Ovary (tissue), 3 donors: ENCODE data around the gene SDK1.

ENCODE experiments used
- EP300 ChIP-seq: sonication (generic); formaldehyde crosslinking; IDR thresholded peaks from one replicate; pipeline ENCODE4 v1.6.1; 2017; ENCODE audit warnings: antibody characterized with exemption
- POLR2A ChIP-seq: fragments of 450-650 bp; IDR thresholded peaks from one replicate; pipeline ENCODE4 v1.6.1; 2017; ENCODE audit warnings: antibody characterized with exemption, mild to moderate bottlenecking, moderate library complexity
- TF ChIP-seq, protein P1 (sequence below), 3 donors: fragments of 450-650 bp in 2 of 3; fragments of 200-600 bp in 1 of 3; IDR thresholded peaks; one replicate each; pipeline versions ENCODE4 v1.5.1 to v1.8.0; 2016 to 2022; ENCODE audit warnings: antibody characterized with exemption in 3 of 3, mild to moderate bottlenecking in 1 of 3
- donor health status: DM: no; HTN: no; CAD: no.

DNA sequence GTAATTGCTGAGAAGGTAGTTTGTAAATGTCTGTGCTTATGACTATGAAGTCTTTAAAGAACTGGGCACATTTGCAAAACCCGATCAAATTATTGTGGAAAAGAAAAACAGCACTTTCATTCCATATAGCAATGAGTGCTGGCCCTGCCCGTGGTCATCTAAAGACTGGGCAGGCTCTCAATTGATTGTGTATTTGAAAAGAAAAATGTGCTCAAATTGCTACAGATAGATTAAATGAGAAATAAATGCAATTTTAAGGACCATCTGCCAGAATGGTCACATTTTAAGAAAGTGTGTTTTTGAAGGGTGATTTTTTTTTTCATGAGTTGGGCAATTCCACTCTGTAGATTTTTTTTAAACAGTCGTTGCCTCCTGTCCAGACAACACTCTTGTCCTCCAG lies 672.2 kb downstream of the SDK1 start:
- TF ChIP-seq, protein P1, sequence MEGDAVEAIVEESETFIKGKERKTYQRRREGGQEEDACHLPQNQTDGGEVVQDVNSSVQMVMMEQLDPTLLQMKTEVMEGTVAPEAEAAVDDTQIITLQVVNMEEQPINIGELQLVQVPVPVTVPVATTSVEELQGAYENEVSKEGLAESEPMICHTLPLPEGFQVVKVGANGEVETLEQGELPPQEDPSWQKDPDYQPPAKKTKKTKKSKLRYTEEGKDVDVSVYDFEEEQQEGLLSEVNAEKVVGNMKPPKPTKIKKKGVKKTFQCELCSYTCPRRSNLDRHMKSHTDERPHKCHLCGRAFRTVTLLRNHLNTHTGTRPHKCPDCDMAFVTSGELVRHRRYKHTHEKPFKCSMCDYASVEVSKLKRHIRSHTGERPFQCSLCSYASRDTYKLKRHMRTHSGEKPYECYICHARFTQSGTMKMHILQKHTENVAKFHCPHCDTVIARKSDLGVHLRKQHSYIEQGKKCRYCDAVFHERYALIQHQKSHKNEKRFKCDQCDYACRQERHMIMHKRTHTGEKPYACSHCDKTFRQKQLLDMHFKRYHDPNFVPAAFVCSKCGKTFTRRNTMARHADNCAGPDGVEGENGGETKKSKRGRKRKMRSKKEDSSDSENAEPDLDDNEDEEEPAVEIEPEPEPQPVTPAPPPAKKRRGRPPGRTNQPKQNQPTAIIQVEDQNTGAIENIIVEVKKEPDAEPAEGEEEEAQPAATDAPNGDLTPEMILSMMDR (IDR thresholded peaks at IDR 0.05) = no peak
- no peak for TF ChIP-seq EP300
- no peak for TF ChIP-seq POLR2A
